Osteoblast (primary cell): ENCODE data around the gene SPDYE3. TPM values are rescaled to one million over a fixed set of nuclear protein-coding genes. Genes with fewer than 3 reads are reported as not detected.
"Not testable (repeated sequence)": the region's sequence is repeated elsewhere in the genome, so short reads cannot be mapped to it uniquely, and the experiment has no call there.

ENCODE experiments used
- DNase-seq: peaks from one replicate; pipeline ENCODE4 v3.0.0; 2011; ENCODE audit warnings: low spot score, mixed read lengths; ENCODE audit not compliant: insufficient read length; ENCODE audit errors: missing footprints
- H2AFZ ChIP-seq: 2 replicates; pipeline ENCODE4 v1.6.0; 2011; ENCODE audit warnings: mild to moderate bottlenecking, low read length
- H3K27ac ChIP-seq: 2 replicates; pipeline ENCODE4 v1.5.1; 2011; ENCODE audit warnings: mild to moderate bottlenecking, low read depth, low read length, moderate library complexity
- H3K27me3 ChIP-seq: 2 replicates; pipeline ENCODE4 v1.6.0; 2012; ENCODE audit warnings: mild to moderate bottlenecking, control low read depth, inconsistent platforms, low read length, moderate library complexity; ENCODE audit not compliant: insufficient read depth
- H3K36me3 ChIP-seq: 2 replicates; pipeline ENCODE4 v1.5.1; 2011; ENCODE audit warnings: mild to moderate bottlenecking, low read length, control low read depth, moderate library complexity; ENCODE audit not compliant: insufficient read depth
- H3K4me1 ChIP-seq: 2 replicates; pipeline ENCODE4 v1.5.1; 2011; ENCODE audit warnings: mild to moderate bottlenecking, low read length, control low read depth, moderate library complexity; ENCODE audit not compliant: insufficient read depth
- H3K4me2 ChIP-seq: 2 replicates; pipeline ENCODE4 v1.6.0; 2011; ENCODE audit warnings: mild to moderate bottlenecking, low read length; ENCODE audit not compliant: insufficient read depth
- H3K4me3 ChIP-seq: fragments of 200-600 bp; sonication (generic); 3 replicates; pipeline ENCODE4 v1.5.1; 2012; ENCODE audit warnings: mild to moderate bottlenecking, low read length, inconsistent platforms; ENCODE audit not compliant: insufficient read depth
- H3K79me2 ChIP-seq: 2 replicates; pipeline ENCODE4 v1.6.0; 2012; ENCODE audit warnings: mild to moderate bottlenecking, low read length, control low read depth, inconsistent platforms; ENCODE audit not compliant: insufficient read depth
- H3K9me3 ChIP-seq: 2 replicates; pipeline ENCODE4 v1.5.1; 2011; ENCODE audit warnings: low read depth, low read length, control low read depth
- H4K20me1 ChIP-seq: 2 replicates; pipeline ENCODE4 v1.6.0; 2012; ENCODE audit warnings: mild to moderate bottlenecking, low read length, control low read depth; ENCODE audit not compliant: insufficient read depth
- CTCF ChIP-seq: IDR thresholded peaks from 2 replicates; pipeline ENCODE4 v1.5.1; 2011; ENCODE audit warnings: mild to moderate bottlenecking, low read depth, low read length, moderate library complexity; ENCODE audit errors: extremely low read depth
- total RNA-seq: library from RNA; depleted of rRNA; stranded (reverse); fragments of >200 nt; gene quantifications from 2 replicates; pipeline ENCODE4 v1.2.3, GENCODE V29; 2012

SPDYE3 gene
- total RNA-seq, 1 donor, result under 0.01 TPM

- H3K27ac ChIP-seq, result no peak overlapping the region
- H3K27me3 ChIP-seq, result no peaks in the 10 kb centered on the region
- no peak overlapping the region for H3K4me3 ChIP-seq
- peaks cover 69% of the 10 kb centered on the region for H3K36me3 ChIP-seq
- no peak overlapping the region for H2AFZ ChIP-seq
- no peak overlapping the region for H3K4me2 ChIP-seq
- peaks cover 7% of the 10 kb centered on the region for H4K20me1 ChIP-seq
- H3K79me2 ChIP-seq, result peaks cover 7% of the 10 kb centered on the region
- H3K4me1 ChIP-seq, result peaks cover 5% of the 10 kb centered on the region
- H3K9me3 ChIP-seq, result no peaks in the 10 kb centered on the region
- DNase-seq, result no peak
- TF ChIP-seq CTCF, result no peak
Measured at GRCh38 chr7:100348805-100349204, 41.3 kb downstream of the SPDYE3 start.

GRCh38 chr7:100349757-100350156 lies 42.3 kb downstream of the SPDYE3 start:
- H2AFZ ChIP-seq, result no peak overlapping the region
- no peak for TF ChIP-seq CTCF
- peaks cover 68% of the 10 kb centered on the region for H3K36me3 ChIP-seq
- H3K4me1 ChIP-seq, result peaks cover 2% of the 10 kb centered on the region
- no peak overlapping the region for H3K27ac ChIP-seq
- H3K4me3 ChIP-seq, result no peak overlapping the region
- no peaks in the 10 kb centered on the region for H3K27me3 ChIP-seq
- no peak for DNase-seq
- H4K20me1 ChIP-seq, result peaks cover 4% of the 10 kb centered on the region
- peaks cover 7% of the 10 kb centered on the region for H3K79me2 ChIP-seq
- H3K9me3 ChIP-seq, result no peaks in the 10 kb centered on the region
- no peak overlapping the region for H3K4me2 ChIP-seq

- peaks cover 3% of the 10 kb centered on the region for H3K79me2 ChIP-seq
- H3K27ac ChIP-seq, result no peak overlapping the region
- H3K27me3 ChIP-seq, result no peaks in the 10 kb centered on the region
- H3K9me3 ChIP-seq, result no peaks in the 10 kb centered on the region
- peaks cover 6% of the 10 kb centered on the region for H4K20me1 ChIP-seq
- H2AFZ ChIP-seq, result no peak overlapping the region
- no peak for TF ChIP-seq CTCF
- H3K4me1 ChIP-seq, result no peaks in the 10 kb centered on the region
- no peak overlapping the region for H3K4me2 ChIP-seq
- H3K36me3 ChIP-seq, result peaks cover 64% of the 10 kb centered on the region
- H3K4me3 ChIP-seq, result no peak overlapping the region
- no peak for DNase-seq
Measured at GRCh38 chr7:100351657-100352058, 44.2 kb downstream of the SPDYE3 start.

GRCh38 chr7:100352230-100352781 lies 44.8 kb downstream of the SPDYE3 start:
- not testable (repeated sequence) for H3K4me2 ChIP-seq, H3K4me3 ChIP-seq, H3K9me3 ChIP-seq, H3K4me1 ChIP-seq, H3K27ac ChIP-seq, H3K79me2 ChIP-seq, H2AFZ ChIP-seq, H4K20me1 ChIP-seq, H3K27me3 ChIP-seq, DNase-seq
- H3K36me3 ChIP-seq, result peaks cover 58% of the 10 kb centered on the region
